ENCODE data around the gene CCDC141. TPM values are rescaled to one million over a fixed set of nuclear protein-coding genes. Genes with fewer than 3 reads are reported as not detected.

CCDC141 gene
- total RNA-seq, 2 experiments from 2014 or later, result 30.6 to 31.5 TPM

DNA sequence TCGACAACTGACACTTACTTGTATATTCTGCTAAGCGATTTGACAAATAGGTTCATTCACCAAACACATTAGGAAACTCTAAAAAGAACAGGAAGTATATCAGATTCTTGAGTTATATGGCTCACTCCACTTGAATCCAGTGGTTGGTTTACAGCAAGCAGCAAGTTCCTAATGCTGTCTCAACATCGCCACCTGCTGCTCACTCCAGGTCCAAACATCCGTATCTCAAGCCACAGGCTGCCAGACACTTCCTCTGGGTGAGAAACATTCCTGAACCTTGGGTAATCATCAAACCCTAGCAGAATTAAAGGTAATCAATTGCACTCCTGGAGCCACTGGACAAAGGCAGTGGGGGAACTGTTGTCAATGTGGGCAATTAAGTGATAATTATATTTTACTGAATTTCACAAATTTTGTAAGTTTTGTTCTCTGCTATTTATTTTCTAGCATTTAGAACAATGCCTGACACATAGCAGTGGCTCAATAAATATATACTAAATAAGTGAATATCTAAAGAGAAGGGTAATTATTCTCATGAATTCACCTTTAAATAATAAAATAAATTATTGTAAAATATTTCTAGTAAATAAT, 135.6 kb downstream of the CCDC141 start:
- Histone ChIP-seq H3K27me3 (ENCODE audit: control insufficient read depth in 1 of 2, insufficient read depth in 2 of 2, low read length in 2 of 2) (no peaks in the 10 kb centered on the region), H3K36me3 (ENCODE audit: insufficient read depth, low read length) (no peaks in the 10 kb centered on the region), H3K4me1 (ENCODE audit: insufficient read depth, low read length) (no peaks in the 10 kb centered on the region), H3K27ac (ENCODE audit: low read depth in 1 of 2, low read length in 2 of 2) (no peak overlapping the region), H3K9me3 (ENCODE audit: control insufficient read depth in 1 of 2, insufficient read depth in 1 of 2, low read length in 2 of 2) (no peaks in the 10 kb centered on the region), H3K4me3 (ENCODE audit: low read length) (no peak overlapping the region)
- TF ChIP-seq, protein P1, sequence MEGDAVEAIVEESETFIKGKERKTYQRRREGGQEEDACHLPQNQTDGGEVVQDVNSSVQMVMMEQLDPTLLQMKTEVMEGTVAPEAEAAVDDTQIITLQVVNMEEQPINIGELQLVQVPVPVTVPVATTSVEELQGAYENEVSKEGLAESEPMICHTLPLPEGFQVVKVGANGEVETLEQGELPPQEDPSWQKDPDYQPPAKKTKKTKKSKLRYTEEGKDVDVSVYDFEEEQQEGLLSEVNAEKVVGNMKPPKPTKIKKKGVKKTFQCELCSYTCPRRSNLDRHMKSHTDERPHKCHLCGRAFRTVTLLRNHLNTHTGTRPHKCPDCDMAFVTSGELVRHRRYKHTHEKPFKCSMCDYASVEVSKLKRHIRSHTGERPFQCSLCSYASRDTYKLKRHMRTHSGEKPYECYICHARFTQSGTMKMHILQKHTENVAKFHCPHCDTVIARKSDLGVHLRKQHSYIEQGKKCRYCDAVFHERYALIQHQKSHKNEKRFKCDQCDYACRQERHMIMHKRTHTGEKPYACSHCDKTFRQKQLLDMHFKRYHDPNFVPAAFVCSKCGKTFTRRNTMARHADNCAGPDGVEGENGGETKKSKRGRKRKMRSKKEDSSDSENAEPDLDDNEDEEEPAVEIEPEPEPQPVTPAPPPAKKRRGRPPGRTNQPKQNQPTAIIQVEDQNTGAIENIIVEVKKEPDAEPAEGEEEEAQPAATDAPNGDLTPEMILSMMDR (IDR thresholded peaks at IDR 0.05), result peak; percentile 81
- POLR2A ChIA-PET, result no interaction called here
- DNase-seq (peak; percentile 41 to 79 (median 62)), ATAC-seq (ENCODE audit: poor library complexity) (peak; percentile 72)
- CTCF ChIA-PET, result no interaction called here
- H3K36me3 Mint-ChIP-seq (ENCODE audit: low read depth), result peaks cover 22% of the 10 kb centered on the region
- no peaks in the 10 kb centered on the region for H3K27me3 Mint-ChIP-seq
- no peak overlapping the region for H3K27ac Mint-ChIP-seq
- intact Hi-C loops (cut with DNase I, micrococcal nuclease), result loop anchor here (1.0 to 10.0 kb wide), 4 partner anchors 23 to 150 kb away; no protein-coding TSS in a partner anchor
- H3K4me3 Mint-ChIP-seq, result no peak overlapping the region
- H3K4me1 Mint-ChIP-seq (ENCODE audit: low read depth), result peaks cover 5% of the 10 kb centered on the region
- no peaks in the 10 kb centered on the region for H3K9me3 Mint-ChIP-seq

DNA sequence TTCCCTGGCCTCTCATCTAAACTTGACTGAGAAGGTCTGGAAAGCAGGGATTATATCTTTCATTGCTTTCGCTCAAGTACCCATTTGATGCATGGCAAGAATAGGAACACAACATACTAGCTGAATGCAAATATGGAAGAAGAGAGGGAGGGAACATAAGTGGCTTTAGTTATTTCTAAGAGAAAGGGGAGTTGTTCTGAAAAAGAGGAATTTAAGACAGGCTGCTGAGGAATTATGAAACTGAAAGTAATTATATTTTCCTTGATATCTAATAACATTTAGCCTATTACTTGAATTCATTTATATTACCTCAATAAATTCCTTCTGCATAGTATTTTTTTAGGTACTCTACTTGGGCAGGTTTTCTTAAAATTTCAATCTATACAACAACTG, 136.9 kb downstream of the CCDC141 start:
- no peaks in the 10 kb centered on the region for H3K27me3 Mint-ChIP-seq
- peaks cover 5% of the 10 kb centered on the region for H3K4me1 Mint-ChIP-seq (ENCODE audit: low read depth)
- Histone ChIP-seq H3K36me3 (ENCODE audit: insufficient read depth, low read length) (no peaks in the 10 kb centered on the region), H3K27ac (ENCODE audit: low read depth in 1 of 2, low read length in 2 of 2) (no peak overlapping the region), H3K27me3 (ENCODE audit: control insufficient read depth in 1 of 2, insufficient read depth in 2 of 2, low read length in 2 of 2) (no peaks in the 10 kb centered on the region), H3K4me1 (ENCODE audit: insufficient read depth, low read length) (no peaks in the 10 kb centered on the region), H3K4me3 (ENCODE audit: low read length) (no peak overlapping the region), H3K9me3 (ENCODE audit: control insufficient read depth in 1 of 2, insufficient read depth in 1 of 2, low read length in 2 of 2) (no peaks in the 10 kb centered on the region)
- DNase-seq, result no peak
- H3K9me3 Mint-ChIP-seq, result no peaks in the 10 kb centered on the region
- CTCF ChIA-PET, result no interaction called here
- H3K36me3 Mint-ChIP-seq (ENCODE audit: low read depth), result peaks cover 13% of the 10 kb centered on the region
- no peak overlapping the region for H3K27ac Mint-ChIP-seq
- intact Hi-C loops (cut with DNase I, micrococcal nuclease), result loop anchor here in 1 of 2 experiments (10.0 kb wide), 1 partner anchor 148 kb away; no protein-coding TSS in a partner anchor
- POLR2A ChIA-PET, result no interaction called here
- TF ChIP-seq, protein P1 (IDR thresholded peaks at IDR 0.05), result no peak
- ATAC-seq (ENCODE audit: poor library complexity), result no peak
- H3K4me3 Mint-ChIP-seq, result no peak overlapping the region

DNA sequence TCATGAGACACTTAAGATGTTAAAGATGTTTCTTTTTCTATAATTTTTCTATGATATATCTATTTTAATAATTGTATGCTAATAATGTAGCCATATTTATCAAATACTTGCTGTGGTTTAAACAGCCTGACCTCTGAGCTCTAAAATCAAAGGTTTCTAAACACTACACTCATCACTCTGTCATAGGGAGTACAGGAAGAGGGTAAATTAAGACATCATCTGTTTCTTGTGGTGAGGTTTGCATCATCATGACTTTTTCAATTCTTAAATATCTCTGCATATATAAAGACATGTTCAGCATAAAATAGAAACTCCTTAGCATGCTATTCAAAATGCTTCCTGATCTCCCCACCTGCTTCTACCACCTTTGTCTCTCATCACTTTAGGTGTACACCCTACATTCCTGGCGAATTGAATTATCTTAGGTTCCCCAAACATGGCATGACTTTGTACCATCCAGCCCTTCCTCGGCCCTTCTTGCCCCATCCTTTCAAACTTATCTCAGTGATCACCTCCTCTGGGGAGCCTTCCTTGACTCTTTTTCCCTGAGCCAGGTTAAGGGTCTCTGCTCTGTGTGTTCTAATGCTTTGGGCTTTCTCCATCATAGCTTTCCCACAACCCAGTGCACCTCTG, 137.4 kb downstream of the CCDC141 start:
- CTCF ChIA-PET, result no interaction called here
- Mint-ChIP-seq H3K9me3 (no peaks in the 10 kb centered on the region), H3K4me3 (no peak overlapping the region), H3K36me3 (ENCODE audit: low read depth) (peaks cover 7% of the 10 kb centered on the region), H3K4me1 (ENCODE audit: low read depth) (peaks cover 5% of the 10 kb centered on the region), H3K27me3 (no peaks in the 10 kb centered on the region), H3K27ac (no peak overlapping the region)
- H3K4me3 ChIP-seq (ENCODE audit: low read length), result no peak overlapping the region
- H3K4me1 ChIP-seq (ENCODE audit: insufficient read depth, low read length), result no peaks in the 10 kb centered on the region
- intact Hi-C loops (cut with DNase I, micrococcal nuclease), result loop anchor here in 1 of 2 experiments (10.0 kb wide), 1 partner anchor 148 kb away; no protein-coding TSS in a partner anchor
- H3K9me3 ChIP-seq (ENCODE audit: control insufficient read depth in 1 of 2, insufficient read depth in 1 of 2, low read length in 2 of 2), result no peaks in the 10 kb centered on the region
- H3K27ac ChIP-seq (ENCODE audit: low read depth in 1 of 2, low read length in 2 of 2), result no peak overlapping the region
- no peaks in the 10 kb centered on the region for H3K36me3 ChIP-seq (ENCODE audit: insufficient read depth, low read length)
- POLR2A ChIA-PET, result no interaction called here
- H3K27me3 ChIP-seq (ENCODE audit: control insufficient read depth in 1 of 2, insufficient read depth in 2 of 2, low read length in 2 of 2), result no peaks in the 10 kb centered on the region
- DNase-seq (no peak), ATAC-seq (ENCODE audit: poor library complexity) (no peak)
- TF ChIP-seq, protein P1 (IDR thresholded peaks at IDR 0.05), result no peak
